HG03469 (cell line): ENCODE measurements around the gene CLEC9A.

Source experiments
- ATAC-seq: cut with Tn5 transposase; IDR thresholded peaks from one replicate; pipeline ENCODE4 v1.9.1; 2021; ENCODE audit warnings: mild to moderate bottlenecking, moderate library complexity, moderate number of reproducible peaks; ENCODE audit not compliant: unreplicated experiment

CLEC9A gene

GRCh38 chr12:10102322-10102721, 71.8 kb downstream of the CLEC9A start:
- no peak for ATAC-seq

- ATAC-seq: no peak
Observed at GRCh38 chr12:10110256-10110844, 79.9 kb downstream of the CLEC9A start.

GRCh38 chr12:10111451-10111850, 81.0 kb downstream of the CLEC9A start:
- ATAC-seq: no peak

DNA sequence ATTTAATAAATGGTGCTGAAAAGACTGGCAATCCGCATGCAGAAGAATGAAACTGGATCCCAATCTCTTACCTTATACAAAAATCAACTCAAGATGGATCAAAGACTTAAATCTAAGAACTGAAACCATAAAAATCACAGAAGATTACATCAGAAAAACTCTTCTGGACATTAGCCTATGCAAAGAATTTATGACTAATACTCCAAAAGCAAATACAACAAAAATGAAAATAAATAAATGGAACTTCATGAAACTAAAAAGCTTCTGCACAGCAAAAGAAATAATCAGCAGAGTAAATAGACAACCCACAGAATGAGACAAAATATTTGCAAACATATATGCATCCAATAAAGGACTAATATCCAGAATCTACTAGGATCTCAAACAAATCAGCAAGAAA, 82.6 kb downstream of the CLEC9A start:
- ATAC-seq: no peak

DNA sequence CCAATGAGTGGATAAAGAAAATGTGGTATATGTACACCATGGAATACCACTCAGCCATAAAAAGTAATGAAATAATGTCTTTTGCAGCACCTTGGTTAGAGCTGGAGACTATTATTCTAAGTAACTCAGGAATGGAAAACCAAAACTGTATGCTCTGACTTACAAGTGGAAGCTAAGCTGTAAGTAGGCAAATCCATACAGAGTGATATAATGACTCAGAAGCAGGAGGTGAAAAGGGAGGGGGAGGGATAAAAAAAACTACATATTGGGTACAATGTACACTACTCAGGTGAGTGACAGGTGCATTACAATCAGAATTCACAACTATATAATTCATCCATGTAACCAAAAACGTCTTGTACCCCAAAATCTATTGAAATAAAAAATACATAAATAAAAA, 83.4 kb downstream of the CLEC9A start:
- ATAC-seq: no peak

GRCh38 chr12:10115311-10115710, 84.8 kb downstream of the CLEC9A start:
- no peak for ATAC-seq
